ENCODE results near the gene TAS2R60. TPM values are rescaled to one million over a fixed set of nuclear protein-coding genes. Genes with fewer than 3 reads are reported as not detected.
"Not testable (repeated sequence)": the region's sequence is repeated elsewhere in the genome, so short reads cannot be mapped to it uniquely, and the experiment has no call there.

Gene TAS2R60
- total RNA-seq, 1 donor from 2014 or later = not detected

- H3K27ac Mint-ChIP-seq (ENCODE audit: unreplicated experiment) = peak overlapping the region; percentile 1
- H3K4me3 Mint-ChIP-seq (ENCODE audit: unreplicated experiment) = no peak overlapping the region
Measured at GRCh38 chr7:143484119-143484518, 40.9 kb downstream of the TAS2R60 start.

DNA sequence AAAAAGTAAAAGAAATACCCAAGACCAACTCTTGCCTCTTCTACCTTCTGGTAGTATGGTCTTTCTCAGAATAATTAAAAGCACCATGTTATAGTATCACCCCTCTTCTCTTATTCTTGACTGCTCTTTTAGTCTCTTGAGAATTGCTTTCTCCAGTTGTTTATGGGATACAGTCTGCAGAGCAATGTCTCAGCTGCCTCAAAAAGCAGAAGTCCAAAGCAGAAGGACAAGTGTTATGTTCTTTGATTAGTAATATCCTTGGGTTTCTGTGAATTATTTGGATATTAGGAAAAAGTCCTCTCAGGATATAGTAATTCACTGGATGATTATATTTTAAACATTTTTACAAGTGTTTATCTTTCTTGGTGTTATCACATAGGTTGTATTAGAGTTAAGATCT lies 41.8 kb downstream of the TAS2R60 start:
- no peak for DNase-seq (ENCODE audit: low spot score)
- H3K9me3 Mint-ChIP-seq (ENCODE audit: low read depth) = no peaks in the 10 kb centered on the region
- no peaks in the 10 kb centered on the region for H3K36me3 Mint-ChIP-seq (ENCODE audit: low read depth)
- no peak overlapping the region for H3K27ac Mint-ChIP-seq (ENCODE audit: unreplicated experiment)
- peaks cover 6% of the 10 kb centered on the region for H3K27me3 Mint-ChIP-seq (ENCODE audit: low read depth)
- TF ChIP-seq, protein P1, sequence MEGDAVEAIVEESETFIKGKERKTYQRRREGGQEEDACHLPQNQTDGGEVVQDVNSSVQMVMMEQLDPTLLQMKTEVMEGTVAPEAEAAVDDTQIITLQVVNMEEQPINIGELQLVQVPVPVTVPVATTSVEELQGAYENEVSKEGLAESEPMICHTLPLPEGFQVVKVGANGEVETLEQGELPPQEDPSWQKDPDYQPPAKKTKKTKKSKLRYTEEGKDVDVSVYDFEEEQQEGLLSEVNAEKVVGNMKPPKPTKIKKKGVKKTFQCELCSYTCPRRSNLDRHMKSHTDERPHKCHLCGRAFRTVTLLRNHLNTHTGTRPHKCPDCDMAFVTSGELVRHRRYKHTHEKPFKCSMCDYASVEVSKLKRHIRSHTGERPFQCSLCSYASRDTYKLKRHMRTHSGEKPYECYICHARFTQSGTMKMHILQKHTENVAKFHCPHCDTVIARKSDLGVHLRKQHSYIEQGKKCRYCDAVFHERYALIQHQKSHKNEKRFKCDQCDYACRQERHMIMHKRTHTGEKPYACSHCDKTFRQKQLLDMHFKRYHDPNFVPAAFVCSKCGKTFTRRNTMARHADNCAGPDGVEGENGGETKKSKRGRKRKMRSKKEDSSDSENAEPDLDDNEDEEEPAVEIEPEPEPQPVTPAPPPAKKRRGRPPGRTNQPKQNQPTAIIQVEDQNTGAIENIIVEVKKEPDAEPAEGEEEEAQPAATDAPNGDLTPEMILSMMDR (IDR thresholded peaks at IDR 0.05) = no peak
- no peak overlapping the region for H3K4me3 Mint-ChIP-seq (ENCODE audit: unreplicated experiment)
- peaks cover 22% of the 10 kb centered on the region for H3K4me1 Mint-ChIP-seq (ENCODE audit: low read depth)

More at GRCh38 chr7:143484119-143484518, 40.9 kb downstream of the TAS2R60 start:
- no peaks in the 10 kb centered on the region for H3K36me3 Mint-ChIP-seq (ENCODE audit: low read depth)
- peaks cover 8% of the 10 kb centered on the region for H3K27me3 Mint-ChIP-seq (ENCODE audit: low read depth)
- no peak for DNase-seq (ENCODE audit: low spot score)
- no peaks in the 10 kb centered on the region for H3K9me3 Mint-ChIP-seq (ENCODE audit: low read depth)
- TF ChIP-seq, protein P1 (IDR thresholded peaks at IDR 0.05) = no peak
- peaks cover 22% of the 10 kb centered on the region for H3K4me1 Mint-ChIP-seq (ENCODE audit: low read depth)

DNA sequence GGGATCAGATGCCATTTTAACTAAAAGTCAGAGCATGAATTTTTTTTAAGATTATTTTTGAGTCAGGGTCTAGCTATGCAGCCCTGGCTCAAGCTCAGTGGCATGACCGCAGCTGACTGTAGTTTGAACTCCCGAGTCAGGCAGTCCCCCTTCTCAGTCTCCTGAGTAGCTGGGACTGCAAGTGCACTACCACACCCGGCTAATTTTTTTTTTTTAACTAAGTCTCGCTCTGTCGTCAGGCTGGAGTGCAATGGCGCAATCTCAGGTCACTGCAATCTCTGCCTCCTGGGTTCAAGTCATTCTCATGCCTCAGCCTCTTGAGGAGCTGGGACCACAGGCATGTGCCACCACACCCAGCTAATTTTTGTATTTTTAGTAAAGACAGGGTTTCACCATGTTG lies 42.2 kb downstream of the TAS2R60 start:
- no peaks in the 10 kb centered on the region for H3K36me3 Mint-ChIP-seq (ENCODE audit: low read depth)
- TF ChIP-seq, protein P1 (IDR thresholded peaks at IDR 0.05) = no peak
- H3K27ac Mint-ChIP-seq (ENCODE audit: unreplicated experiment) = no peak overlapping the region
- no peaks in the 10 kb centered on the region for H3K9me3 Mint-ChIP-seq (ENCODE audit: low read depth)
- peaks cover 22% of the 10 kb centered on the region for H3K4me1 Mint-ChIP-seq (ENCODE audit: low read depth)
- no peak for DNase-seq (ENCODE audit: low spot score)
- H3K4me3 Mint-ChIP-seq (ENCODE audit: unreplicated experiment) = no peak overlapping the region
- H3K27me3 Mint-ChIP-seq (ENCODE audit: low read depth) = peaks cover 6% of the 10 kb centered on the region

DNA sequence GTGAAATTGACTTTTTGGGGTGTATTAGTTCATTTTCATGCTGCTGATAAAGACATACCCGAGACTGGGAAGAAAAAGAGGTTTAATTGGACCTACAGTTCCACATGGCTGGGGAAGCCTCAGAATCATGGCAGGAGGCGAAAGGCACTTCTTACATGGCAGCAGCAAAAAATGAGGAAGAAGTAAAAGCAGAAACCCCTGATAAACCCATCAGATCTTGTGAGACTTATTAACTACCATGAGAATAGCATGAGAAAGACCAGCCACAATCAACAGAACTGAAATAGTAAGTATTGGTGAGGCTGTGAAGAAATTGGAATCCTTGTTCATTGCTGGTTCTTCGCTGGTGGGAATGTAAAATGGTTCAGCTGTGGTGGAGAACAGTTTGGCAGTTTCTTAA lies 43.0 kb downstream of the TAS2R60 start:
- H3K36me3 Mint-ChIP-seq (ENCODE audit: low read depth); H3K27ac Mint-ChIP-seq (ENCODE audit: unreplicated experiment); DNase-seq (ENCODE audit: low spot score); H3K27me3 Mint-ChIP-seq (ENCODE audit: low read depth); H3K4me3 Mint-ChIP-seq (ENCODE audit: unreplicated experiment); H3K9me3 Mint-ChIP-seq (ENCODE audit: low read depth): not testable (repeated sequence)
- H3K4me1 Mint-ChIP-seq (ENCODE audit: low read depth) = peaks cover 22% of the 10 kb centered on the region

- H3K27ac Mint-ChIP-seq (ENCODE audit: unreplicated experiment) = no peak overlapping the region
- H3K36me3 Mint-ChIP-seq (ENCODE audit: low read depth) = no peaks in the 10 kb centered on the region
- no peak for DNase-seq (ENCODE audit: low spot score)
- no peak overlapping the region for H3K4me3 Mint-ChIP-seq (ENCODE audit: unreplicated experiment)
- no peaks in the 10 kb centered on the region for H3K9me3 Mint-ChIP-seq (ENCODE audit: low read depth)
- H3K27me3 Mint-ChIP-seq (ENCODE audit: low read depth) = peaks cover 2% of the 10 kb centered on the region
- TF ChIP-seq, protein P1 (IDR thresholded peaks at IDR 0.05) = no peak
- peaks cover 22% of the 10 kb centered on the region for H3K4me1 Mint-ChIP-seq (ENCODE audit: low read depth)
Measured at GRCh38 chr7:143487061-143487460, 43.8 kb downstream of the TAS2R60 start.

- TF ChIP-seq, protein P1 (IDR thresholded peaks at IDR 0.05) = no peak
- Mint-ChIP-seq H3K27me3 (ENCODE audit: low read depth) (peaks cover 2% of the 10 kb centered on the region), H3K4me1 (ENCODE audit: low read depth) (peaks cover 22% of the 10 kb centered on the region), H3K4me3 (ENCODE audit: unreplicated experiment) (no peak overlapping the region), H3K36me3 (ENCODE audit: low read depth) (no peaks in the 10 kb centered on the region), H3K27ac (ENCODE audit: unreplicated experiment) (no peak overlapping the region), H3K9me3 (ENCODE audit: low read depth) (no peaks in the 10 kb centered on the region)
- no peak for DNase-seq (ENCODE audit: low spot score)
Measured at GRCh38 chr7:143487566-143487965, 44.3 kb downstream of the TAS2R60 start.

All from chondrocyte (in vitro differentiated cells).